GM23338 (cell line): Measurements from ENCODE around the gene CST9L. TPM values are rescaled to one million over a fixed set of nuclear protein-coding genes. Genes with fewer than 3 reads are reported as not detected.

Experiments used
- ATAC-seq: fragments of 200-7000 bp; cut with Tn5 transposase; 3 replicates; pipeline ENCODE4 v1.9.1; 2020
- DNase-seq: peaks from one replicate; pipeline ENCODE4 v3.0.0-alpha.2; 2015; ENCODE audit warnings: low spot score
- H2AFZ ChIP-seq: fragments of 200-600 bp; sonication (generic); 2 replicates; pipeline ENCODE4 v1.8.0; 2016; ENCODE audit warnings: antibody characterized with exemption, mild to moderate bottlenecking, moderate library complexity
- H3F3A ChIP-seq: fragments of 200-600 bp; sonication (generic); replicated peaks from 2 replicates; pipeline ENCODE4 v1.8.0; 2017; ENCODE audit warnings: antibody characterized with exemption, mixed run types, low read depth
- H3K27ac ChIP-seq: fragments of 200-600 bp; sonication (generic); 2 replicates; pipeline ENCODE4 v1.6.1; 2016; ENCODE audit warnings: low read depth
- H3K27me3 ChIP-seq: fragments of 200-600 bp; sonication (generic); 2 replicates; pipeline ENCODE4 v1.8.0; 2016; ENCODE audit warnings: mild to moderate bottlenecking, mixed run types, moderate library complexity; ENCODE audit not compliant: insufficient read depth
- H3K36me3 ChIP-seq: fragments of 200-600 bp; sonication (generic); 2 replicates; pipeline ENCODE4 v1.8.0; 2016; ENCODE audit warnings: mild to moderate bottlenecking; ENCODE audit not compliant: insufficient read depth
- H3K4me1 ChIP-seq: fragments of 200-600 bp; sonication (generic); 2 replicates; pipeline ENCODE4 v1.8.0; 2016; ENCODE audit warnings: mild to moderate bottlenecking, moderate library complexity; ENCODE audit not compliant: insufficient read depth
- H3K4me2 ChIP-seq: fragments of 200-600 bp; sonication (generic); 2 replicates; pipeline ENCODE4 v1.7.1; 2017; ENCODE audit warnings: mixed run types
- H3K4me3 ChIP-seq: fragments of 200-600 bp; sonication (generic); 2 replicates; pipeline ENCODE4 v1.6.1; 2016; ENCODE audit warnings: mixed run types
- H3K79me2 ChIP-seq: fragments of 200-600 bp; sonication (generic); replicated peaks from 2 replicates; pipeline ENCODE4 v1.8.0; 2017; ENCODE audit warnings: mild to moderate bottlenecking; ENCODE audit not compliant: insufficient read depth
- H3K9me2 ChIP-seq: fragments of 200-600 bp; sonication (generic); 2 replicates; pipeline ENCODE4 v1.8.0; 2017; ENCODE audit not compliant: insufficient read depth
- H4K20me1 ChIP-seq: fragments of 200-600 bp; sonication (generic); replicated peaks from 2 replicates; pipeline ENCODE4 v1.8.0; 2017; ENCODE audit warnings: mild to moderate bottlenecking; ENCODE audit not compliant: insufficient read depth
- H3K27ac Mint-ChIP-seq: 2 replicates; pipeline ENCODE4 v1.8.0; 2020; ENCODE audit warnings: inconsistent platforms, mild to moderate bottlenecking, moderate library complexity, mixed read lengths
- H3K27me3 Mint-ChIP-seq: 3 replicates; pipeline ENCODE4 v1.8.0; 2022; ENCODE audit warnings: low read depth, mild to moderate bottlenecking, moderate library complexity, mixed read lengths, inconsistent platforms; ENCODE audit not compliant: insufficient read depth, poor library complexity
- H3K36me3 Mint-ChIP-seq: 3 replicates; pipeline ENCODE4 v1.8.0; 2021; ENCODE audit warnings: low read depth, mild to moderate bottlenecking, inconsistent platforms, moderate library complexity, mixed read lengths
- H3K4me1 Mint-ChIP-seq: 3 replicates; pipeline ENCODE4 v1.8.0; 2020; ENCODE audit warnings: mild to moderate bottlenecking, inconsistent platforms, mixed read lengths
- H3K4me3 Mint-ChIP-seq: 3 replicates; pipeline ENCODE4 v1.8.0; 2021; ENCODE audit warnings: moderate library complexity, mild to moderate bottlenecking, inconsistent platforms, mixed read lengths
- H3K9me3 Mint-ChIP-seq: 3 replicates; pipeline ENCODE4 v1.8.0; 2020; ENCODE audit warnings: moderate library complexity, mild to moderate bottlenecking, inconsistent platforms, mixed read lengths
- CREB1 ChIP-seq: fragments of 250-450 bp; sonication (Bioruptor Pico); IDR thresholded peaks from 2 replicates; pipeline ENCODE4 v1.5.0; 2020; ENCODE audit warnings: low read depth, mild to moderate bottlenecking, moderate library complexity
- JUNB ChIP-seq: IDR thresholded peaks from one replicate; pipeline ENCODE4 v1.6.1; 2016; ENCODE audit warnings: antibody characterized with exemption; ENCODE audit not compliant: unreplicated experiment
- POLR2AphosphoS5 ChIP-seq: IDR thresholded peaks from 2 replicates; pipeline ENCODE4 v1.6.1; 2016; ENCODE audit warnings: antibody characterized with exemption, low read depth
- ZNF462 ChIP-seq: fragments of 250-450 bp; sonication (Bioruptor Pico); IDR thresholded peaks from 2 replicates; pipeline ENCODE4 v1.5.0; 2020; ENCODE audit warnings: mild to moderate bottlenecking, moderate library complexity
- polyA plus RNA-seq: library from polyadenylated mRNA; unstranded; fragments of >200 nt; fragmentation: Nextera tagmentation; extraction: Ambion mirVana; gene quantifications from 2 replicates; pipeline ENCODE4 v1.2.1, GENCODE V29; 2016
- total RNA-seq: library from RNA; depleted of rRNA; stranded (reverse); fragments of >200 nt; shearing (Covaris generic); gene quantifications from 2 replicates; pipeline ENCODE4 v1.2.3, GENCODE V29; 2014
- TF ChIP-seq, protein P1 (sequence below): IDR thresholded peaks from 2 replicates; pipeline ENCODE4 v1.6.1; 2016; ENCODE audit warnings: antibody characterized with exemption

CST9L gene
- total and polyA plus RNA-seq, 2 experiments from 2014 or later, result not detected

GRCh38 chr20:23602699-23603098, 34.4 kb upstream of the CST9L start (continued):
- no peak for TF ChIP-seq ZNF462 (CRISPR knock-in tag)
- TF ChIP-seq POLR2AphosphoS5, result no peak
- no peak for TF ChIP-seq JUNB

DNA sequence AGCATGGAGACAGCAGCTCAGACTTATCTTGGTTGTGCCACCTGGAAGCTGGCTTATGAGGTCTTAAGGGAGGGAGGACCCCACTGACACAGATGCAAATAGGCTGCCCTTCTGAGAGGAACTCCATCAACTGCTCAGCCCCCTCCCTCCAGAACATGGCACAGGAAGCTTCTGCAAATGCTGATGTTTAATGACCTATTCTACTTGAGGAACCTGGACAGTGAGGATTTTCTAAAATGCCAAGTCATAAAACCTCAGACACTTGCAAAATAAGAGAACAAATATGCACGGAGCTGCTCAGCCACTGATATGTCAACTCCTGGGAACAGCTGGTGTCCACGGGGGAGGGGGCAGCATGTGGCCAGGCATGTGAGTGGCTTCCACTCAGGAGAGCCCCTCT, 34.0 kb upstream of the CST9L start:
- H3K79me2 ChIP-seq, result no peaks in the 10 kb centered on the region
- no peak overlapping the region for H3K27ac ChIP-seq
- no peaks in the 10 kb centered on the region for H4K20me1 ChIP-seq
- no peaks in the 10 kb centered on the region for H3K4me1 ChIP-seq
- ATAC-seq (no peak), DNase-seq (no peak)
- peaks cover 3% of the 10 kb centered on the region for H3K27me3 Mint-ChIP-seq
- peaks cover 5% of the 10 kb centered on the region for H3K9me2 ChIP-seq
- H3F3A ChIP-seq, result no peaks in the 10 kb centered on the region
- no peak overlapping the region for H3K4me3 ChIP-seq
- no peaks in the 10 kb centered on the region; the same call in 2 of the 3 replicates for H3K9me3 Mint-ChIP-seq
- no peaks in the 10 kb centered on the region for H3K36me3 Mint-ChIP-seq
- H2AFZ ChIP-seq, result no peak overlapping the region
- no peaks in the 10 kb centered on the region for H3K4me1 Mint-ChIP-seq
- TF ChIP-seq, protein P1, sequence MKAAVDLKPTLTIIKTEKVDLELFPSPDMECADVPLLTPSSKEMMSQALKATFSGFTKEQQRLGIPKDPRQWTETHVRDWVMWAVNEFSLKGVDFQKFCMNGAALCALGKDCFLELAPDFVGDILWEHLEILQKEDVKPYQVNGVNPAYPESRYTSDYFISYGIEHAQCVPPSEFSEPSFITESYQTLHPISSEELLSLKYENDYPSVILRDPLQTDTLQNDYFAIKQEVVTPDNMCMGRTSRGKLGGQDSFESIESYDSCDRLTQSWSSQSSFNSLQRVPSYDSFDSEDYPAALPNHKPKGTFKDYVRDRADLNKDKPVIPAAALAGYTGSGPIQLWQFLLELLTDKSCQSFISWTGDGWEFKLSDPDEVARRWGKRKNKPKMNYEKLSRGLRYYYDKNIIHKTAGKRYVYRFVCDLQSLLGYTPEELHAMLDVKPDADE, result no peak
- no peak for TF ChIP-seq CREB1 (CRISPR knock-in tag)
- H3K36me3 ChIP-seq, result no peaks in the 10 kb centered on the region
- no peaks in the 10 kb centered on the region for H3K27me3 ChIP-seq
- no peak overlapping the region for H3K4me2 ChIP-seq
- no peak overlapping the region for H3K27ac Mint-ChIP-seq
- no peak overlapping the region for H3K4me3 Mint-ChIP-seq
